GM06990 (cell line): Measurements from ENCODE around the gene LTF.
"Not testable (repeated sequence)": the region's sequence is repeated elsewhere in the genome, so short reads cannot be mapped to it uniquely, and the experiment has no call there.

ENCODE experiments used
- DNase-seq: peaks from one replicate; pipeline ENCODE4 v3.0.0-alpha.2; 2011; ENCODE audit not compliant: insufficient read length; ENCODE audit errors: extremely low read depth
- H3K27me3 ChIP-seq: replicated peaks from 2 replicates; pipeline ENCODE4 v1.6.0; 2011; ENCODE audit warnings: low read length; ENCODE audit not compliant: control insufficient read depth, insufficient read depth
- H3K36me3 ChIP-seq: 2 replicates; pipeline ENCODE4 v1.5.1; 2011; ENCODE audit warnings: low read length; ENCODE audit not compliant: control insufficient read depth, insufficient read depth
- H3K4me3 ChIP-seq: replicated peaks from 2 replicates; pipeline ENCODE4 v1.5.1; 2011; ENCODE audit warnings: low read depth, mild to moderate bottlenecking, control low read depth, low read length
- CTCF ChIP-seq: IDR thresholded peaks from 2 replicates; pipeline ENCODE4 v1.5.1; 2011; ENCODE audit warnings: low read length, control low read depth, mild to moderate bottlenecking, inconsistent platforms; ENCODE audit not compliant: insufficient read depth, poor library complexity, severe bottlenecking

Gene LTF

GRCh38 chr3:46498916-46499519, 34.3 kb upstream of the LTF start:
- TF ChIP-seq CTCF: no peak
- no peak overlapping the region for H3K4me3 ChIP-seq
- no peak for DNase-seq
- no peaks in the 10 kb centered on the region for H3K27me3 ChIP-seq
- H3K36me3 ChIP-seq: no peaks in the 10 kb centered on the region

GRCh38 chr3:46497556-46498265, 33.0 kb upstream of the LTF start, which contains the start of gene RTP3:
RTP3 (plus strand) TSS chr3:46497976; CDS start chr3:46498063, 87 bp downstream.
- Histone ChIP-seq H3K27me3 (no peaks in the 10 kb centered on the region), H3K36me3 (no peaks in the 10 kb centered on the region), H3K4me3 (no peak within 1 kb of the TSS)
- TF ChIP-seq CTCF: no peak
- no peak for DNase-seq

- Histone ChIP-seq H3K36me3 (no peaks in the 10 kb centered on the region), H3K4me3 (no peak overlapping the region), H3K27me3 (no peaks in the 10 kb centered on the region)
- DNase-seq: no peak
- peak; percentile 56 for TF ChIP-seq CTCF
Measured at GRCh38 chr3:46496746-46497555, 32.2 kb upstream of the LTF start.

GRCh38 chr3:46495901-46496456, 31.3 kb upstream of the LTF start:
- no peak overlapping the region for H3K4me3 ChIP-seq
- no peak for DNase-seq
- TF ChIP-seq CTCF: no peak
- H3K36me3 ChIP-seq: no peaks in the 10 kb centered on the region
- H3K27me3 ChIP-seq: no peaks in the 10 kb centered on the region

- not testable (repeated sequence) for H3K4me3 ChIP-seq, H3K27me3 ChIP-seq, H3K36me3 ChIP-seq, DNase-seq
Measured at GRCh38 chr3:46494491-46494890, 29.8 kb upstream of the LTF start.

GRCh38 chr3:46492890-46493547, 28.3 kb upstream of the LTF start:
- TF ChIP-seq CTCF: no peak
- Histone ChIP-seq H3K27me3 (no peaks in the 10 kb centered on the region), H3K4me3 (no peak overlapping the region), H3K36me3 (no peaks in the 10 kb centered on the region)
- DNase-seq: no peak
